GM23338 (cell line): ENCODE data around the gene TIMM9. TPM values are rescaled to one million over a fixed set of nuclear protein-coding genes. Genes with fewer than 3 reads are reported as not detected.

Source experiments
- ATAC-seq: fragments of 200-7000 bp; cut with Tn5 transposase; 3 replicates; pipeline ENCODE4 v1.9.1; 2020
- DNase-seq: peaks from one replicate; pipeline ENCODE4 v3.0.0-alpha.2; 2015; ENCODE audit warnings: low spot score
- H2AFZ ChIP-seq: fragments of 200-600 bp; sonication (generic); 2 replicates; pipeline ENCODE4 v1.8.0; 2016; ENCODE audit warnings: antibody characterized with exemption, mild to moderate bottlenecking, moderate library complexity
- H3F3A ChIP-seq: fragments of 200-600 bp; sonication (generic); replicated peaks from 2 replicates; pipeline ENCODE4 v1.8.0; 2017; ENCODE audit warnings: antibody characterized with exemption, mixed run types, low read depth
- H3K27ac ChIP-seq: fragments of 200-600 bp; sonication (generic); 2 replicates; pipeline ENCODE4 v1.6.1; 2016; ENCODE audit warnings: low read depth
- H3K27me3 ChIP-seq: fragments of 200-600 bp; sonication (generic); 2 replicates; pipeline ENCODE4 v1.8.0; 2016; ENCODE audit warnings: mild to moderate bottlenecking, mixed run types, moderate library complexity; ENCODE audit not compliant: insufficient read depth
- H3K36me3 ChIP-seq: fragments of 200-600 bp; sonication (generic); 2 replicates; pipeline ENCODE4 v1.8.0; 2016; ENCODE audit warnings: mild to moderate bottlenecking; ENCODE audit not compliant: insufficient read depth
- H3K4me1 ChIP-seq: fragments of 200-600 bp; sonication (generic); 2 replicates; pipeline ENCODE4 v1.8.0; 2016; ENCODE audit warnings: mild to moderate bottlenecking, moderate library complexity; ENCODE audit not compliant: insufficient read depth
- H3K4me2 ChIP-seq: fragments of 200-600 bp; sonication (generic); 2 replicates; pipeline ENCODE4 v1.7.1; 2017; ENCODE audit warnings: mixed run types
- H3K4me3 ChIP-seq: fragments of 200-600 bp; sonication (generic); 2 replicates; pipeline ENCODE4 v1.6.1; 2016; ENCODE audit warnings: mixed run types
- H3K79me2 ChIP-seq: fragments of 200-600 bp; sonication (generic); replicated peaks from 2 replicates; pipeline ENCODE4 v1.8.0; 2017; ENCODE audit warnings: mild to moderate bottlenecking; ENCODE audit not compliant: insufficient read depth
- H3K9me2 ChIP-seq: fragments of 200-600 bp; sonication (generic); 2 replicates; pipeline ENCODE4 v1.8.0; 2017; ENCODE audit not compliant: insufficient read depth
- H4K20me1 ChIP-seq: fragments of 200-600 bp; sonication (generic); replicated peaks from 2 replicates; pipeline ENCODE4 v1.8.0; 2017; ENCODE audit warnings: mild to moderate bottlenecking; ENCODE audit not compliant: insufficient read depth
- H3K27ac Mint-ChIP-seq: 2 replicates; pipeline ENCODE4 v1.8.0; 2020; ENCODE audit warnings: inconsistent platforms, mild to moderate bottlenecking, moderate library complexity, mixed read lengths
- H3K27me3 Mint-ChIP-seq: 3 replicates; pipeline ENCODE4 v1.8.0; 2022; ENCODE audit warnings: low read depth, mild to moderate bottlenecking, moderate library complexity, mixed read lengths, inconsistent platforms; ENCODE audit not compliant: insufficient read depth, poor library complexity
- H3K36me3 Mint-ChIP-seq: 3 replicates; pipeline ENCODE4 v1.8.0; 2021; ENCODE audit warnings: low read depth, mild to moderate bottlenecking, inconsistent platforms, moderate library complexity, mixed read lengths
- H3K4me1 Mint-ChIP-seq: 3 replicates; pipeline ENCODE4 v1.8.0; 2020; ENCODE audit warnings: mild to moderate bottlenecking, inconsistent platforms, mixed read lengths
- H3K4me3 Mint-ChIP-seq: 3 replicates; pipeline ENCODE4 v1.8.0; 2021; ENCODE audit warnings: moderate library complexity, mild to moderate bottlenecking, inconsistent platforms, mixed read lengths
- H3K9me3 Mint-ChIP-seq: 3 replicates; pipeline ENCODE4 v1.8.0; 2020; ENCODE audit warnings: moderate library complexity, mild to moderate bottlenecking, inconsistent platforms, mixed read lengths
- EZH2 ChIP-seq: fragments of 200-600 bp; sonication (generic); IDR thresholded peaks from one replicate; pipeline ENCODE4 v1.8.0; 2017; ENCODE audit warnings: antibody characterized with exemption, mild to moderate bottlenecking, low read depth; ENCODE audit not compliant: unreplicated experiment
- EZH2phosphoT487 ChIP-seq: fragments of 200-600 bp; sonication (generic); IDR thresholded peaks from one replicate; pipeline ENCODE4 v1.8.1; 2018; ENCODE audit warnings: antibody characterized with exemption; ENCODE audit not compliant: unreplicated experiment
- NANOG ChIP-seq: IDR thresholded peaks from 2 replicates; pipeline ENCODE4 v1.6.1; 2016; ENCODE audit warnings: antibody characterized with exemption, borderline replicate concordance
- POLR2AphosphoS5 ChIP-seq: IDR thresholded peaks from 2 replicates; pipeline ENCODE4 v1.6.1; 2016; ENCODE audit warnings: antibody characterized with exemption, low read depth
- ZNF114 ChIP-seq: fragments of 250-450 bp; sonication (Bioruptor Pico); IDR thresholded peaks from 2 replicates; pipeline ENCODE4 v1.5.0; 2020; ENCODE audit warnings: mild to moderate bottlenecking, moderate library complexity
- ZNF331 ChIP-seq: fragments of 250-450 bp; sonication (Bioruptor Pico); IDR thresholded peaks from 2 replicates; pipeline ENCODE4 v1.5.0; 2020; ENCODE audit warnings: low read depth, mild to moderate bottlenecking, moderate library complexity
- polyA plus RNA-seq: library from polyadenylated mRNA; unstranded; fragments of >200 nt; fragmentation: Nextera tagmentation; extraction: Ambion mirVana; gene quantifications from 2 replicates; pipeline ENCODE4 v1.2.1, GENCODE V29; 2016
- total RNA-seq: library from RNA; depleted of rRNA; stranded (reverse); fragments of >200 nt; shearing (Covaris generic); gene quantifications from 2 replicates; pipeline ENCODE4 v1.2.3, GENCODE V29; 2014
- TF ChIP-seq, protein P1 (sequence below), 2 experiments: fragments of 200-600 bp in 1 of 2; sonication (generic) in 1 of 2; conservative IDR thresholded peaks; 2 replicates each; pipeline versions ENCODE4 v1.5.1 to v1.6.1; 2016 to 2017; ENCODE audit warnings: antibody characterized with exemption in 2 of 2, low read depth in 2 of 2, mild to moderate bottlenecking in 2 of 2, moderate library complexity in 1 of 2
- TF ChIP-seq, protein P2 (sequence below): fragments of 250-450 bp; sonication (Bioruptor Pico); IDR thresholded peaks from 2 replicates; pipeline ENCODE4 v1.5.0; 2020; ENCODE audit warnings: mild to moderate bottlenecking, moderate library complexity

The TIMM9 gene
- total and polyA plus RNA-seq, 2 experiments from 2014 or later: 40.3 to 146 TPM

DNA sequence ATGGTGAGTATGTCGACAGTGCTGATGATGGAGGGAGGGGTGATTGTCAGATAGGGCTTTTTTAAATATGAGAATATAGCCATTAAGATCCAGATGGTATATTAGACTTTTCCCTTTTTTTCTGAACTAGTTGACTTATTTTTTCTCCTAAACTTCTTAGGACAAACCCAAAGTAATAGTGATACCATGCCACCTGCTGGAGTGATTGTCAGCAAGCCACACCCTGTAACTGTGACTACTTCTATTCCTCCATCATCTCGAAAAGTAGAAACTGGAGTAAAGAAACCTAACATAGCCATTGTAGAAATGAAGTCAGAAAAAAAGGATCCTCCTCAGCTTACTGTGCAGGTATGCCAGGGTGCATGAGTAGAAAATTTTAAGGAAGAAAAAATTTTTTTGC is 40.2 kb upstream of the TIMM9 start:
- Histone ChIP-seq H3K4me3 (no peak overlapping the region), H3K27ac (no peak overlapping the region), H3K79me2 (no peaks in the 10 kb centered on the region), H3F3A (no peaks in the 10 kb centered on the region), H3K27me3 (no peaks in the 10 kb centered on the region), H3K9me2 (no peaks in the 10 kb centered on the region), H4K20me1 (no peaks in the 10 kb centered on the region), H3K4me1 (no peaks in the 10 kb centered on the region), H3K4me2 (no peak overlapping the region), H3K36me3 (no peaks in the 10 kb centered on the region), H2AFZ (no peak overlapping the region)
- Mint-ChIP-seq H3K36me3 (peaks cover 15% of the 10 kb centered on the region; the same call in 2 of the 3 replicates), H3K9me3 (no peaks in the 10 kb centered on the region), H3K4me1 (no peaks in the 10 kb centered on the region), H3K27me3 (peaks cover 5% of the 10 kb centered on the region), H3K4me3 (no peak overlapping the region), H3K27ac (no peak overlapping the region)
- no peak for ATAC-seq
- no peak for TF ChIP-seq ZNF114
- TF ChIP-seq, protein P1, sequence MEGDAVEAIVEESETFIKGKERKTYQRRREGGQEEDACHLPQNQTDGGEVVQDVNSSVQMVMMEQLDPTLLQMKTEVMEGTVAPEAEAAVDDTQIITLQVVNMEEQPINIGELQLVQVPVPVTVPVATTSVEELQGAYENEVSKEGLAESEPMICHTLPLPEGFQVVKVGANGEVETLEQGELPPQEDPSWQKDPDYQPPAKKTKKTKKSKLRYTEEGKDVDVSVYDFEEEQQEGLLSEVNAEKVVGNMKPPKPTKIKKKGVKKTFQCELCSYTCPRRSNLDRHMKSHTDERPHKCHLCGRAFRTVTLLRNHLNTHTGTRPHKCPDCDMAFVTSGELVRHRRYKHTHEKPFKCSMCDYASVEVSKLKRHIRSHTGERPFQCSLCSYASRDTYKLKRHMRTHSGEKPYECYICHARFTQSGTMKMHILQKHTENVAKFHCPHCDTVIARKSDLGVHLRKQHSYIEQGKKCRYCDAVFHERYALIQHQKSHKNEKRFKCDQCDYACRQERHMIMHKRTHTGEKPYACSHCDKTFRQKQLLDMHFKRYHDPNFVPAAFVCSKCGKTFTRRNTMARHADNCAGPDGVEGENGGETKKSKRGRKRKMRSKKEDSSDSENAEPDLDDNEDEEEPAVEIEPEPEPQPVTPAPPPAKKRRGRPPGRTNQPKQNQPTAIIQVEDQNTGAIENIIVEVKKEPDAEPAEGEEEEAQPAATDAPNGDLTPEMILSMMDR (conservative IDR thresholded peaks at IDR 0.05; ENCODE audit: low read depth in 2 of 2): peak in 1 of 2 experiments; percentile 19; a peak in 1 of 4 replicates
- DNase-seq: no peak

DNA sequence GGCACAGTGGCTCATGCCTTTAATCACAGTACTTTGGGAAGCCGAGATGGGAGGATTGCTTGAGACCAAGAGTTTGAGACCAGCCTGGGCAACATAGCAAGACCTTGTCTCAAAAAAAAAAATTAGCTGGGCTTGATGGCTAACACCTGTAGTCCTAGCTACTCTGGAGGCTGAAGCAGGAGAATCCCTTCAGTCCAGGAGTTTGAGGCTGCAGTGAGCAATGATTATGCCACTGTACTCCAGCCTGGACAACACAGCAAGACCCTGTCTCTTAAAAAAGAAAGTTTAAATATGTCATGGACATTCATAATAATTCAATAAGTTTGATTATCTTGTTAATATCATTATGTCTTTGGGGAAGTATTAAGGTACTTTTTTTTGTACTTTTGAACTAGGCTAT is 39.1 kb upstream of the TIMM9 start:
- no peaks in the 10 kb centered on the region for H3K4me1 ChIP-seq
- no peak overlapping the region for H3K4me2 ChIP-seq
- no peaks in the 10 kb centered on the region for H3K9me2 ChIP-seq
- Mint-ChIP-seq H3K4me3 (no peak overlapping the region), H3K27ac (no peak overlapping the region), H3K27me3 (peaks cover 5% of the 10 kb centered on the region), H3K36me3 (peaks cover 16% of the 10 kb centered on the region; the same call in 2 of the 3 replicates), H3K4me1 (no peaks in the 10 kb centered on the region), H3K9me3 (no peaks in the 10 kb centered on the region)
- no peaks in the 10 kb centered on the region for H4K20me1 ChIP-seq
- no peaks in the 10 kb centered on the region for H3K36me3 ChIP-seq
- no peaks in the 10 kb centered on the region for H3F3A ChIP-seq
- no peak for ATAC-seq
- TF ChIP-seq ZNF331 (CRISPR knock-in tag) (no peak), NANOG (no peak), EZH2phosphoT487 (no peak), POLR2AphosphoS5 (no peak), EZH2 (no peak)
- TF ChIP-seq, protein P1 (conservative IDR thresholded peaks at IDR 0.05; ENCODE audit: low read depth in 2 of 2): no peak
- TF ChIP-seq, protein P2, sequence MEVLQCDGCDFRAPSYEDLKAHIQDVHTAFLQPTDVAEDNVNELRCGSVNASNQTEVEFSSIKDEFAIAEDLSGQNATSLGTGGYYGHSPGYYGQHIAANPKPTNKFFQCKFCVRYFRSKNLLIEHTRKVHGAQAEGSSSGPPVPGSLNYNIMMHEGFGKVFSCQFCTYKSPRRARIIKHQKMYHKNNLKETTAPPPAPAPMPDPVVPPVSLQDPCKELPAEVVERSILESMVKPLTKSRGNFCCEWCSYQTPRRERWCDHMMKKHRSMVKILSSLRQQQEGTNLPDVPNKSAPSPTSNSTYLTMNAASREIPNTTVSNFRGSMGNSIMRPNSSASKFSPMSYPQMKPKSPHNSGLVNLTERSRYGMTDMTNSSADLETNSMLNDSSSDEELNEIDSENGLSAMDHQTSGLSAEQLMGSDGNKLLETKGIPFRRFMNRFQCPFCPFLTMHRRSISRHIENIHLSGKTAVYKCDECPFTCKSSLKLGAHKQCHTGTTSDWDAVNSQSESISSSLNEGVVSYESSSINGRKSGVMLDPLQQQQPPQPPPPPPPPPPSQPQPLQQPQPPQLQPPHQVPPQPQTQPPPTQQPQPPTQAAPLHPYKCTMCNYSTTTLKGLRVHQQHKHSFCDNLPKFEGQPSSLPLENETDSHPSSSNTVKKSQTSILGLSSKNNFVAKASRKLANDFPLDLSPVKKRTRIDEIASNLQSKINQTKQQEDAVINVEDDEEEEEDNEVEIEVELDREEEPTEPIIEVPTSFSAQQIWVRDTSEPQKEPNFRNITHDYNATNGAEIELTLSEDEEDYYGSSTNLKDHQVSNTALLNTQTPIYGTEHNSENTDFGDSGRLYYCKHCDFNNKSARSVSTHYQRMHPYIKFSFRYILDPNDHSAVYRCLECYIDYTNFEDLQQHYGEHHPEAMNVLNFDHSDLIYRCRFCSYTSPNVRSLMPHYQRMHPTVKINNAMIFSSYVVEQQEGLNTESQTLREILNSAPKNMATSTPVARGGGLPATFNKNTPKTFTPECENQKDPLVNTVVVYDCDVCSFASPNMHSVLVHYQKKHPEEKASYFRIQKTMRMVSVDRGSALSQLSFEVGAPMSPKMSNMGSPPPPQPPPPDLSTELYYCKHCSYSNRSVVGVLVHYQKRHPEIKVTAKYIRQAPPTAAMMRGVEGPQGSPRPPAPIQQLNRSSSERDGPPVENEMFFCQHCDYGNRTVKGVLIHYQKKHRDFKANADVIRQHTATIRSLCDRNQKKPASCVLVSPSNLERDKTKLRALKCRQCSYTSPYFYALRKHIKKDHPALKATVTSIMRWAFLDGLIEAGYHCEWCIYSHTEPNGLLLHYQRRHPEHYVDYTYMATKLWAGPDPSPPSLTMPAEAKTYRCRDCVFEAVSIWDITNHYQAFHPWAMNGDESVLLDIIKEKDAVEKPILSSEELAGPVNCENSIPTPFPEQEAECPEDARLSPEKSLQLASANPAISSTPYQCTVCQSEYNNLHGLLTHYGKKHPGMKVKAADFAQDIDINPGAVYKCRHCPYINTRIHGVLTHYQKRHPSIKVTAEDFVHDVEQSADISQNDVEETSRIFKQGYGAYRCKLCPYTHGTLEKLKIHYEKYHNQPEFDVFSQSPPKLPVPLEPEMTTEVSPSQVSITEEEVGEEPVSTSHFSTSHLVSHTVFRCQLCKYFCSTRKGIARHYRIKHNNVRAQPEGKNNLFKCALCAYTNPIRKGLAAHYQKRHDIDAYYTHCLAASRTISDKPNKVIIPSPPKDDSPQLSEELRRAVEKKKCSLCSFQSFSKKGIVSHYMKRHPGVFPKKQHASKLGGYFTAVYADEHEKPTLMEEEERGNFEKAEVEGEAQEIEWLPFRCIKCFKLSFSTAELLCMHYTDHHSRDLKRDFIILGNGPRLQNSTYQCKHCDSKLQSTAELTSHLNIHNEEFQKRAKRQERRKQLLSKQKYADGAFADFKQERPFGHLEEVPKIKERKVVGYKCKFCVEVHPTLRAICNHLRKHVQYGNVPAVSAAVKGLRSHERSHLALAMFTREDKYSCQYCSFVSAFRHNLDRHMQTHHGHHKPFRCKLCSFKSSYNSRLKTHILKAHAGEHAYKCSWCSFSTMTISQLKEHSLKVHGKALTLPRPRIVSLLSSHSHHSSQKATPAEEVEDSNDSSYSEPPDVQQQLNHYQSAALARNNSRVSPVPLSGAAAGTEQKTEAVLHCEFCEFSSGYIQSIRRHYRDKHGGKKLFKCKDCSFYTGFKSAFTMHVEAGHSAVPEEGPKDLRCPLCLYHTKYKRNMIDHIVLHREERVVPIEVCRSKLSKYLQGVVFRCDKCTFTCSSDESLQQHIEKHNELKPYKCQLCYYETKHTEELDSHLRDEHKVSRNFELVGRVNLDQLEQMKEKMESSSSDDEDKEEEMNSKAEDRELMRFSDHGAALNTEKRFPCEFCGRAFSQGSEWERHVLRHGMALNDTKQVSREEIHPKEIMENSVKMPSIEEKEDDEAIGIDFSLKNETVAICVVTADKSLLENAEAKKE (CRISPR knock-in tag): no peak
- H3K27me3 ChIP-seq: no peaks in the 10 kb centered on the region
- DNase-seq: no peak
- no peak overlapping the region for H3K27ac ChIP-seq
- no peak overlapping the region for H3K4me3 ChIP-seq
- H2AFZ ChIP-seq: no peak overlapping the region
- no peaks in the 10 kb centered on the region for H3K79me2 ChIP-seq
